ENCODE data around the gene TENT4B. TPM values are rescaled to one million over a fixed set of nuclear protein-coding genes. Genes with fewer than 3 reads are reported as not detected.

TENT4B gene
- total RNA-seq, 1 donor from 2014 or later, result 7.1 TPM

DNA sequence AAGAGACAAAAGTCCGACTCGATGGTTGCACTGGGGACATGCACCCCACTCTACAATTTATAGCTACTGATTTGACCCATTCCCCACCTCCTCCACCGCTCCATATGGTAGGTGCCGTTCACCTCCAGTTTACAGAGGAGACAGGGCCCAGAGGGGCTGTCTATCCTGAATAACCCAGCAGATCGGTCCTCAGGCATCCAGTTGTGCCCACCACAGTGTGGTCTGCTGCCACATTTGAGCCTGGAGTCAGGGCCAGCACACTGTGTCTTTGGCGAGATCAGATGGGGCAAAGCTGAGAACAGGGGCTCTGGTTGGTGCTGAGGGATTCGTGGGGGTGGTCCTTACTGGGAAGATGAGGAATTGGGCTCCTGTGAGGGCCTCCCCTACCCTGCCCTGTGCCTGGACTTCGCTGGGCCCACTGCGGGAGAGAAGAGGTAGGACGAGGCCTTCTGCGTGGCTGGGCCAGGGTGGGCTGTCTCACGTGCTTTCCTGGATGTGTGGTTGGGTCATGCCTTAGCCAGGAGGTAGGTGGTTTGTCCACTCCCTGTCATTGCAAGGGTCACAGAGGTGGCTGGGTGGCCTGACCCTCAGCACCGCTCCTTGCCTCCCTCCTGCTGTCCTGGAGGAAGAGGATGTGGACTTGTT, 116.1 kb downstream of the TENT4B start:
- Mint-ChIP-seq H3K4me3 (ENCODE audit: unreplicated experiment) (no peak overlapping the region), H3K27me3 (ENCODE audit: unreplicated experiment) (no peaks in the 10 kb centered on the region), H3K36me3 (ENCODE audit: low read depth, unreplicated experiment) (peaks cover 3% of the 10 kb centered on the region), H3K27ac (ENCODE audit: unreplicated experiment) (peak overlapping the region; percentile 64), H3K9me3 (ENCODE audit: unreplicated experiment) (no peaks in the 10 kb centered on the region), H3K4me1 (ENCODE audit: unreplicated experiment) (peaks cover 14% of the 10 kb centered on the region)
- TF ChIP-seq, protein P1, sequence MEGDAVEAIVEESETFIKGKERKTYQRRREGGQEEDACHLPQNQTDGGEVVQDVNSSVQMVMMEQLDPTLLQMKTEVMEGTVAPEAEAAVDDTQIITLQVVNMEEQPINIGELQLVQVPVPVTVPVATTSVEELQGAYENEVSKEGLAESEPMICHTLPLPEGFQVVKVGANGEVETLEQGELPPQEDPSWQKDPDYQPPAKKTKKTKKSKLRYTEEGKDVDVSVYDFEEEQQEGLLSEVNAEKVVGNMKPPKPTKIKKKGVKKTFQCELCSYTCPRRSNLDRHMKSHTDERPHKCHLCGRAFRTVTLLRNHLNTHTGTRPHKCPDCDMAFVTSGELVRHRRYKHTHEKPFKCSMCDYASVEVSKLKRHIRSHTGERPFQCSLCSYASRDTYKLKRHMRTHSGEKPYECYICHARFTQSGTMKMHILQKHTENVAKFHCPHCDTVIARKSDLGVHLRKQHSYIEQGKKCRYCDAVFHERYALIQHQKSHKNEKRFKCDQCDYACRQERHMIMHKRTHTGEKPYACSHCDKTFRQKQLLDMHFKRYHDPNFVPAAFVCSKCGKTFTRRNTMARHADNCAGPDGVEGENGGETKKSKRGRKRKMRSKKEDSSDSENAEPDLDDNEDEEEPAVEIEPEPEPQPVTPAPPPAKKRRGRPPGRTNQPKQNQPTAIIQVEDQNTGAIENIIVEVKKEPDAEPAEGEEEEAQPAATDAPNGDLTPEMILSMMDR (IDR thresholded peaks at IDR 0.05; ENCODE audit: unreplicated experiment), result no peak
- no peak for DNase-seq (ENCODE audit: low spot score)

DNA sequence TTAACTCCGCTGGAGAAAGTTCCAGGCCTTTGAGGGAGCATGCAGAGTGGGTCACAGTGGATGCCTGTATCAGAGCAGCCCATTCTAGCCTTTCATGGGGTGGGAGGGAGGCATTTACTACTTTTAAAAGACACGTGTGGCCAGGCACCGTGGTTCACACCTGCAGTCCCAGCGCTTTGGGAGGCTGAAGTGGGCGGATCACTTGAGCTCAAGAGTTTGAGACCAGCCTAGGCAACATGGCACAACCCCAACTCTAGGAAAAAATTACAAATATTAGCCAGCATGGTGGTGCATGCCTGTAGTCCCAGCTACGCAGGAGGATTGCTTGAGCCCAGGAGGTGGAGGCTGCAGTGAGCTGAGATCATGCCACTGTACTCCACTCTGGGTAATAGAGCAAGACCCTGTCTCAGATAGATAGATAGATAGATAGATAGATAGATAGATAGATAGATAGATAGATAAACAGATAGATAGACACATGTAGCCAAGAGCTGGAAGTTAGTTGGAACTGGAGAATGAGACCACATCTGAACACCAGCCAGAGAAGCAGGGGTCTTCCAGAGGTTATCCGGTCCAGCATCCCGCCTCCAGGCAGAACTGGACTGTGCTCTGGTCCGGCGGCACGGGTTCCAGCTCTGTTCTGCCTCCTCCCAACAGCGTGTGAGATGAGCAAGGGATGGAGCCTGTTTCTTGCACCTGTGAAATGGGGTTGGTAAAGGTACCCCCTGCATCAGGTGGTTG, 116.8 kb downstream of the TENT4B start:
- no peaks in the 10 kb centered on the region for H3K27me3 Mint-ChIP-seq (ENCODE audit: unreplicated experiment)
- peaks cover 14% of the 10 kb centered on the region for H3K4me1 Mint-ChIP-seq (ENCODE audit: unreplicated experiment)
- TF ChIP-seq, protein P1 (IDR thresholded peaks at IDR 0.05; ENCODE audit: unreplicated experiment), result no peak
- no peak overlapping the region for H3K4me3 Mint-ChIP-seq (ENCODE audit: unreplicated experiment)
- no peaks in the 10 kb centered on the region for H3K9me3 Mint-ChIP-seq (ENCODE audit: unreplicated experiment)
- peaks cover 3% of the 10 kb centered on the region for H3K36me3 Mint-ChIP-seq (ENCODE audit: low read depth, unreplicated experiment)
- DNase-seq (ENCODE audit: low spot score), result no peak
- H3K27ac Mint-ChIP-seq (ENCODE audit: unreplicated experiment), result no peak overlapping the region

DNA sequence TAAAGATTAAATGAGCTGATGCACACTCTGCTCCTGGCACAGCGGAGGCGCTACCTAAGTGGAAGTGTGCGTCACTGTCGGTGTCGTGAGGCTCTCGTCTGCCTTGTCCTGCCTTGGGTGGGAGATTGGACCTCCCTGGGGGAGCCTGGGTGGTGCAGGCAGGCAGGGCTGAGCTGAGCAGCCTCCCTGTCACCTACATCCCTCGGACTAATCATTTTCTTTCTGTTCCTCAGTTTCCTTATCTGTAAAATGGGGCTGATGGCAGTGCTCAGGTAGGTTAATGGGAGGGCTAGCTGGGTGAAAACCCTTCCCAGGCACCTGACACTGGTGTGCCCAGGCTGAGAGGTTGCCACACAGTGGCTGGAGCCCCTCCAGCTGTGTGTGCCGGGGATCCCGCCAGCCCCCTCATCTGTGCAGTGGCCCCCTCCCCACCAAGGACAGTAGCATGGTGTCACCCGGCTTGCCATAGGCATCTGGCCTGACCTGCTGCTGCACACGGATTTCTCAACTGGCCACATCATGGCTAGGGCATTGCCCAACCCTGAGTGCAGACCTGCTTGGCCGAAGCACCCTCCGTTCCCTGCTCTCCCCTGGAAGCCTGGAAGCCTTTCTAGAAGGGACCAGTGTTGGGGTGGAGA, 117.5 kb downstream of the TENT4B start:
- no peaks in the 10 kb centered on the region for H3K27me3 Mint-ChIP-seq (ENCODE audit: unreplicated experiment)
- no peak for DNase-seq (ENCODE audit: low spot score)
- peaks cover 3% of the 10 kb centered on the region for H3K36me3 Mint-ChIP-seq (ENCODE audit: low read depth, unreplicated experiment)
- H3K4me1 Mint-ChIP-seq (ENCODE audit: unreplicated experiment), result peaks cover 12% of the 10 kb centered on the region
- H3K4me3 Mint-ChIP-seq (ENCODE audit: unreplicated experiment), result no peak overlapping the region
- no peaks in the 10 kb centered on the region for H3K9me3 Mint-ChIP-seq (ENCODE audit: unreplicated experiment)
- no peak overlapping the region for H3K27ac Mint-ChIP-seq (ENCODE audit: unreplicated experiment)
- TF ChIP-seq, protein P1 (IDR thresholded peaks at IDR 0.05; ENCODE audit: unreplicated experiment), result no peak

DNA sequence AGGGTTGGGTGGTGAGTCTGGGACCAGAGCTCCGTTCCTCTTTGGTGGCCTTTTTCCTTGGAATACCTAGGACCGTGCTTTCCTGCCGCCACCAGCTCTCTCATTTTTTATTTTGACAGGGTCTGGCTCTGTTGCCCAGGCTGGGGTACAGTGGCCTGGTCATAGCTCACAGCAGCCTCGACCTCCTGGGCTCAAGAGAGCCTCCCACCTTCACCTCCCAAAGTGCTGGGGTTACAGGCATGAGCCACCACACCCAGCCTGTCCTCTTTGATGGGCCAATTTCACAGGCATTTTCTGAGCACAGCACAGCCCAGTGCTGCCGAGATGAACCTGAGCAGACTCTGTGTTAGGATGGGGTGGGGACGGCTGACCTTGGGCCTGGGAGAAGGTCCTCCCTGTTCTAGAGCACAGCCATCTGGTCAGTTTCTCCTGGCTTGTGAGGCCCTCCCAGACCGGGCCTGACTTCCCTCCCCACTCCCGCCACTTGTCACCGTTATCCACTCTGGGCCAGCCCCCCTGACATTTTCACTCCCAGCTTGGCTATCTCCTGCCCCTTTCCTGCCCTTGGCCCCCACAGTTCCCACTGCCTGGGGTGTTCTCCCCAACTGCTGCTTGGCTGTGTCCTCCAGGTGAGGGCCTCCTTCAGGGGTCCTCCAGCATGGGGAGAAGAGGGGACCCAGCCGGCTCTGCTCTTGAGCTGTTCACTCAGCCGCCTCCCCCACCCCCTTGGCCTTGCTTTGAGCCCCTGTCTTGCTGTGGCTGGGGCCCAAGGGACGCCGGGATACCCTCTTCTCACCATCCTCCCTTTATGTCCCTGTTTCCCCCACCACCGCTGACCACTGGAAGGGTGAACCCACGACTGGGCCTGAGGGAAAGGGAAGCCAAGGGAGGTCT, 118.3 kb downstream of the TENT4B start:
- TF ChIP-seq, protein P1 (IDR thresholded peaks at IDR 0.05; ENCODE audit: unreplicated experiment), result no peak
- no peaks in the 10 kb centered on the region for H3K27me3 Mint-ChIP-seq (ENCODE audit: unreplicated experiment)
- no peaks in the 10 kb centered on the region for H3K9me3 Mint-ChIP-seq (ENCODE audit: unreplicated experiment)
- H3K4me1 Mint-ChIP-seq (ENCODE audit: unreplicated experiment), result peaks cover 12% of the 10 kb centered on the region
- no peak for DNase-seq (ENCODE audit: low spot score)
- H3K27ac Mint-ChIP-seq (ENCODE audit: unreplicated experiment), result no peak overlapping the region
- H3K36me3 Mint-ChIP-seq (ENCODE audit: low read depth, unreplicated experiment), result peaks cover 3% of the 10 kb centered on the region
- no peak overlapping the region for H3K4me3 Mint-ChIP-seq (ENCODE audit: unreplicated experiment)

All from endothelial cell (in vitro differentiated cells).